ENCODE results near the gene NAT14. TPM values are rescaled to one million over a fixed set of nuclear protein-coding genes. Genes with fewer than 3 reads are reported as not detected.

Gene NAT14
- total RNA-seq, 1 donor: 8.3 TPM

DNA sequence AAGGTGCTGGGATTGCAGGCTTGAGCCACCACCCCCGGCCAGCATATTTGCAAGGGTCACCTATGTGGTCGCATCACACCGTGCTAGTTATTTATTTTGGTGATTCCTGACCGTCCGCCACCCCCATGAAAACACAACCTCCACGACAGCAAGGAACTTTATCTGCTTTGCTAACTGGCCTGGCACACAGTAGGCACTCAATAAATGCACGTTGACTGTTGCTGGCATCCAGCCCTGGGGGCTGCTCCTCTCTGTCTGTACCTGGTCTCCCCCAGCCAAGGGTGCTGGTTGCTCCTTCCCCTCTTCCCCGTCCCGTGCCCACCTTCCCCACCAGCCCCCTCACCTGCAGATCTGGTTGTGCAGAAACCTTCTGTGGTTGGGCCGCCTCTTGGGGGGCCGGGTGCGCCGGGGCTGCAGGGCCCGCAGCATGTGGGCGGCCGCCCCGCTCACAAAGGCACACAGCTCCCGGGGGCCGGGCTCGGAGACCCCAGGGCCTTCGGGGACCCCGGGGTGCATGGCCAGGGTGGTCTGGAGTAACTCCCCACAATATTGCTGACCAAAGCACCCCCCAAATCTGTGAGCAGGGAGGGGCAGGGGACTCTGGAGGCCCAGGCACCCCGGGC is 20.8 kb upstream of the NAT14 start:
- TF ChIP-seq, protein P1, sequence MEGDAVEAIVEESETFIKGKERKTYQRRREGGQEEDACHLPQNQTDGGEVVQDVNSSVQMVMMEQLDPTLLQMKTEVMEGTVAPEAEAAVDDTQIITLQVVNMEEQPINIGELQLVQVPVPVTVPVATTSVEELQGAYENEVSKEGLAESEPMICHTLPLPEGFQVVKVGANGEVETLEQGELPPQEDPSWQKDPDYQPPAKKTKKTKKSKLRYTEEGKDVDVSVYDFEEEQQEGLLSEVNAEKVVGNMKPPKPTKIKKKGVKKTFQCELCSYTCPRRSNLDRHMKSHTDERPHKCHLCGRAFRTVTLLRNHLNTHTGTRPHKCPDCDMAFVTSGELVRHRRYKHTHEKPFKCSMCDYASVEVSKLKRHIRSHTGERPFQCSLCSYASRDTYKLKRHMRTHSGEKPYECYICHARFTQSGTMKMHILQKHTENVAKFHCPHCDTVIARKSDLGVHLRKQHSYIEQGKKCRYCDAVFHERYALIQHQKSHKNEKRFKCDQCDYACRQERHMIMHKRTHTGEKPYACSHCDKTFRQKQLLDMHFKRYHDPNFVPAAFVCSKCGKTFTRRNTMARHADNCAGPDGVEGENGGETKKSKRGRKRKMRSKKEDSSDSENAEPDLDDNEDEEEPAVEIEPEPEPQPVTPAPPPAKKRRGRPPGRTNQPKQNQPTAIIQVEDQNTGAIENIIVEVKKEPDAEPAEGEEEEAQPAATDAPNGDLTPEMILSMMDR (IDR thresholded peaks at IDR 0.05; ENCODE audit: insufficient read depth, low read length): no peak
- no peak overlapping the region for H3K4me3 ChIP-seq (ENCODE audit: low read depth, low read length)
- no peak for DNase-seq (ENCODE audit: low read depth)

DNA sequence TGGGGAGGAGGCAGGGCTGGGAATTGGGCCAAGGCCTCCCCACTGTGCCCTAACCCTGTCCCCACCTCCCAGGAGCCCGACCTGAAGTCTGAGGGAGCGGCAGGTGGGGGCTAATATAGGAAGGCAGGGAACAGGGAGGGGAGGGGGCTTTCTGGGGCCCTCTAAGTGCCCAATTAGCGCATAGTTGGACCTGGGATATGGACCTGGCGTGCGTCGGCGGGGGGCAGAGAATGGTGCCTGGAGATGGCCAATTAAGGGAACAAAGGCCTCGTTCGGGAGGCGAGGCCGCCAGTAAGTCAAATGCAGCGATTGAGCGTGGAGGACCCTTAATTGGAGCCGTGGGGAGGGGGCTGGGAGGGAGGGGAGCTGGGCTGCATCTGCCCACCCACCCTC is 20.3 kb upstream of the NAT14 start, which contains the start of gene C19orf85:
Gene C19orf85, minus strand, starts transcription at position 90 of the 393 bp plus-strand sequence. CDS start 197 bp downstream, outside the sequence.
- no peak within 1 kb of the TSS for H3K4me3 ChIP-seq (ENCODE audit: low read depth, low read length)
- TF ChIP-seq, protein P1 (IDR thresholded peaks at IDR 0.05; ENCODE audit: insufficient read depth, low read length): no peak

DNA sequence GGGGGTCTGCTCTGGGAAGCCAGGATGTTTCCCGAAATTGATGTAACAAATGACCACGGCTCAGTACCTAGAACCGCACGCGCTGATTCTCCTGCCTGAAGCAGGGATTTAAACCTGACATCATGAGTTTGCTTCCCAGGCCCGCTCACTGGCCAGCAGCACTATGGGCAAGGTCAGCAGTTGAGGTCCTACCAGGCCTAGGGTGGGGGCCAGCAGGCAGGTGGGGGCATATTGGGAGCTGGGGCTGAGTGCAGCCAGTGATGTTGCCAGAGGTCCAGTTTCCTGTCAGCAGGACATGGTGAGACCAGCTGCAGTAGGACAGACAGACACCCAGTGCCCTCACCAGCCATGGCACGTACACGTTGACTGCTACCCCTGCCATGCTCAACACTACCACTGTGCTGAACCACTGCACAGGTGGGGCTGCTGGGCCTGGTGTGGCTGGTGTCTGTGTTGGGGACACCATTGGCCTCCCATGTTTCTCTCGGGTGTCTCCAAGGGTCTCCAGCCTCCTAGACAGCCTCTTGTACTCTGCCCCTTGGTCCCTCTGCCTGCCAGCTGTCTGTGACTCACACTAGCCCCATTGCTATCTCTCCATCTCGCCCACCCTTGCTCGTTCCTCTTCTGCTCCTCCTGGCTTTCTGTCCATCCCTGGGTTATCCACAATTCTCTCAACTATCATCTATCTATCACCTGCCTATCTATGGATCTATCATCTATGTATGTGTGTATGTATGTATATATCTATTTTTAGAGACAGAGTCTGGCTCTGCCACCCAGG is 19.3 kb upstream of the NAT14 start:
- TF ChIP-seq, protein P1 (IDR thresholded peaks at IDR 0.05; ENCODE audit: insufficient read depth, low read length): no peak
- H3K4me3 ChIP-seq (ENCODE audit: low read depth, low read length): no peak overlapping the region
- no peak for DNase-seq (ENCODE audit: low read depth)

More for the DNA sequence above, 20.3 kb upstream of the NAT14 start, which contains the start of gene C19orf85:
- DNase-seq (ENCODE audit: low read depth): no peak

DNA sequence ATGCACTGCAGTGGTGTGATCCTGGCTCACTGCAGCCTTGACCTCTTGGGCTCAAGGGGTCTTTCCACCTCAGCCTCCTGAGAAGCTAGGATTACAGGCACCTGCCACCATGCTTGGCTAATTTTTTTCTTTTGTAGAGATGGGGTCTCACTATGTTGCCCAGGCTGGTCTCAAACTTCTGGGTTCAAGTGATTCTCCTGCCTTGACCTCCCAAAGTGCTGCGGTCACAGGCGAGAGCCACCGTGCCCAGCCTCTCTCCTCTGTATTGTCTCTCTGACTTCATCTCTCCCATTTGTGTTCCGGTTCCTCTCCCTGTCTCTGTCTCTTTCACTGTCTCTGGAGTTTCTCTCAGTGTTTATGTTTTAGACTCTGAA is 18.8 kb upstream of the NAT14 start:
- TF ChIP-seq, protein P1 (IDR thresholded peaks at IDR 0.05; ENCODE audit: insufficient read depth, low read length): no peak
- H3K4me3 ChIP-seq (ENCODE audit: low read depth, low read length): no peak overlapping the region
- DNase-seq (ENCODE audit: low read depth): no peak

DNA sequence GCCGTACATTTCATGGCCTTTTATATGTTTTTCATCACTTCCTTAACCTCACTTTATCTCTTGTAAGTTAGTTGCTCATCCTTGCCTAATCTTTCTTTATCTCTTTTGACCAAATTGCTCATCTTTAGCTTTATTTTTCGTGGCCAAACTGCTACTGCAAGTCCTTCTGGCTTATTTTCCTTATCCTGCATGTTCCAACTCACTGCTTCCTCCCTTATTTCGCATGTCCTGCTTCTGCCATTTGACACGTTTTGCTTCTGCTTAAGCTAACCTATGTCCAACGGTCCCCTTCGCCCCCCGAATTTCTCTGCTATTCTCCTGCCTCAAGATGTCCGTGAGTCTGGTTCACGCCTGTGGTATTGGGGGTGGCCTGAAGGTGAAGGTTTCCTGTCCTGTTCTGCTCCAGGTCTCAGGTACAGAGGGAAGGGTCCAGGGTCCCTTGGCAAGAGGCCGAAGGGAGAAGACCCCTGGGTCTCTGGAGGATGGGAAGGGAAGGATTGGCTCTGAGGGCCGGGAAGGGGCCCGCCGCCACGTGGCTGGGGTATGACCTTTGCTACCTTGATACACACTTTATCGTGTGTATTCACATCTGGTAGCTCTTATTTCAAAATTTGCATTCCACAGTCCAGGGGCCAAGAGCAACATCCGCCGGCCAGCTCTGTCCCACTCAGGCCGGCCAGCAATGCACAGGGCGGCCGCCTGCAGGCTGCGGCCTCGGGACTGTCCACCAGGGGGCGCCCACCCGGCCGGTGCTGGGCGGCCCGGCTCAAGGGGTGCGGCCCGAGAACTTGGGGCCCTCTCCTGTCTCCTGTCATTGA is 17.5 kb upstream of the NAT14 start:
- H3K4me3 ChIP-seq (ENCODE audit: low read depth, low read length): no peak overlapping the region
- TF ChIP-seq, protein P1 (IDR thresholded peaks at IDR 0.05; ENCODE audit: insufficient read depth, low read length): peak; percentile 80
- peak; percentile 86 for DNase-seq (ENCODE audit: low read depth)

DNA sequence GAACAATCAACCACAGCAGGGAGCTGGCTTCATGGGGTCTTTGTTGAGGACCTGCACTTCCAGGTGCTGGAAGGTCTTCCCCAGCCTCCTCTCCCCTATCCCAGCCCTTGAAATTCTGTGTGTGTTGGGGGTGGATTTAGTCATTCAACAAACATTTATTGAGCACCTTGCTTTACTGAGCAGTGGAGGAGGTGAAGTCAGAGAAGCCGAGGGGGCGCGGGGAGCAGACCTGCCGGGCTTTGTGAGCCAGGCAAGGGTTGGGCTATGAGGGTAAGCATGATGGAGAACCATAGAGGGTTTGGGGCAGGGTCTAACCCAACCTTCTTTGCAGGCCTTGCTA is 17.0 kb upstream of the NAT14 start:
- no peak overlapping the region for H3K4me3 ChIP-seq (ENCODE audit: low read depth, low read length)
- no peak for DNase-seq (ENCODE audit: low read depth)
- TF ChIP-seq, protein P1 (IDR thresholded peaks at IDR 0.05; ENCODE audit: insufficient read depth, low read length): no peak

Data from fibroblast of the aortic adventitia (primary cell).